Umbilical cord (tissue), 2 donors: Measurements from ENCODE around the gene SPATA31C1. TPM values are rescaled to one million over a fixed set of nuclear protein-coding genes. Genes with fewer than 3 reads are reported as not detected.
"Not testable (repeated sequence)": the region's sequence is repeated elsewhere in the genome, so short reads cannot be mapped to it uniquely, and the experiment has no call there.

Experiments
- DNase-seq: peaks from one replicate; pipeline ENCODE4 v3.0.0-alpha.2; 2015; ENCODE audit warnings: low spot score
- total RNA-seq: library from RNA; depleted of rRNA; stranded (reverse); fragments of >200 nt; gene quantifications from one replicate; pipeline ENCODE4 v1.2.3, GENCODE V29; 2014; ENCODE audit warnings: low replicate concordance; ENCODE audit not compliant: insufficient read depth

The SPATA31C1 gene
- total RNA-seq, 1 donor from 2014 or later = 1.2 TPM

GRCh38 chr9:87886933-87887505, 30.7 kb upstream of the SPATA31C1 start:
- DNase-seq = no peak

GRCh38 chr9:87887661-87888480, 29.9 kb upstream of the SPATA31C1 start:
- DNase-seq = no peak

GRCh38 chr9:87888501-87888900, 29.3 kb upstream of the SPATA31C1 start:
- DNase-seq = no peak

DNA sequence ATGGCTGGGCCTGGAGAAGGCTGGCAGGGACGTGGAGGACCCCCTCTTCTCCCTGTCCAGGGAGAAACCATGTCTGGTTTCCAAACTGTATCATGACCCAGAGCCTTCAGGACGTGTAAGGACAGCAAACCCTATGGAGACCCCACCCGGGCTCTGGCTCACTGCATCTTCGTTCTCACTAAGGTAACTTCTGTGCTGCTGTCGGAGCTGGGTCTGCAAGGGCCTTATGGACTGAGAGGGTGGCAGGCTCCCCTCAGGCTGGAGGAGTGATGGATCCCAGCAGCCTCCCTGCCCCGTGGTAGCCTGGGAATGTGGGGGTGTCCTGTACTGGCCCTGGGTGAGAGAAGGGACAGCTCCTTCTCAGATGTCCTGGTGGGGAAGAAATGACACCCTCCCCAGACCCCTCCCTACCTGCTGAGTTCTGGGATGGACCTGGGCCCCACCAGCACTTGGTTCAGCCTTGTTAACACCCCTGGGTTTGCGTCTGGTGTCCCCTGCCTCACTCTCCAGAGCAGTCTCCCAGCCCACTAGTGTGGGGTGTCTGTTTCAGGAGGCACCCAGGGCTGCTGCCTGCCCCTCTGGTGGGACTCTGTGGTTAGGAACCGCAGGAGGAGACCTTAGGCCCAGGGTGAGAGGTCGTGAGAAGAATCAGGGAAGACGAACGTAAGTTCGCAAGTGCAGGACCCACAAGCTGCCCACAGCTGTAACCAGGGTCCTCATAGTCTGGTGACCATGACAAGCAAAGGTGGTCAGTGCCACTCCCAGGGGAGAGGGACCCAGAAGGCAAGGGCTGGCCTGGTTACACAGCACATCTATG, 28.5 kb upstream of the SPATA31C1 start:
- DNase-seq = no peak

- no peak for DNase-seq
Measured at GRCh38 chr9:87889882-87890252, 27.9 kb upstream of the SPATA31C1 start.

DNA sequence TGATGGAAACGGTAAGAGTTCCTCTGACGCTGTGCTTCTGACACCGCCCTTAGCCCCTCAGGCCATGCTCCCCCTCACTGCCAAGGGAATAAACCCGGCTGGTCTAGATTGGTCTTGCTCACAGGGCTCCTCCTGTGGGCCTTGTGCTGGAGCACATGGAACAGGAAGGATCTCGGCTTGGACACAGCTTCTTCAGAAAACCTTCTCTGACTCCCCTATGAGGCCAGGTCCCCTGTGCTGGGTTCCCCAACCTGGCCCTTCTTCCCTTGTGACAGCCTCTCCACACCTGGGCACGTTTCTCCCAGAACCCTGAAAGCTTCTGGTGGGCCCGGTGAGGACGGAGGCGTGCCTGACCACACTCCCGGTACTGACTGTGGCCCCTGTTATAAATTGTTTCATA, 26.9 kb upstream of the SPATA31C1 start:
- no peak for DNase-seq

DNA sequence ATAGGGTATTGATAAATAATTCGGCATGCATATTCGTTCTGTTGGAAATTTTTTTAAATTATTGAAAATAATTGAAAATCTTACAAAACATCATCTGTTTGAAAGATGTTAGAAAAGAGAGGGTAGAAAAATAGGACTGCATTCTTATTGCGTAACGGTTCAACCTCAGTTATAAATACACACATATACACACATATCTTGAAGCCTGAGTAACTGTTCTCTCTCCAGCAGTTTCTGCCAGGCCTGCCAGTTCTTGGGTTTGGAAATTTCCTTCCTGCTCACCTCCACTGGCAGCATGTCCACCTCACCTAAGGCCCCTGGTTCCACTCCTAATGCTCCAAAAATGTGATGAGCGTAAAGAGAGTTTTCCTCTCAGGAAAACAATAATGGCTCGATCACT, 26.0 kb upstream of the SPATA31C1 start:
- no peak for DNase-seq

DNA sequence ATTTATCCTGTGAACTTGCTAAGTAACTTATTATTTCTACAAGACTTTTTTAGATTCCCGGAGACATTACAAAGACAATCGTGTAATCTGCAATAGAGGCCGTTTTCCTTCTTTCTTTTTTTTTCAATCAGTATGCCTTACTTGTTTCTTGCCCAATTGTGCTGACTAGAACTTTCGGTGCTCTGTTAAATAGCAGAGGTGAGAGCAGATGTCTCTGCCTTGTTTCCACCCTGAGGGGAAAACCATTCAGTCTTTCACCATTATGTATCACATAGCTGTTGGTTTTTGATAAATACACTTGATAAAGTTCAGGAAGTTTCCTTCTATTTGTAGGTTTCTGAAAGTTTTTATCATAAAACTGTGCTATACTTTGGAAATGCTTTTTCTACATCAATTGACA, 24.8 kb upstream of the SPATA31C1 start:
- DNase-seq = no peak

DNA sequence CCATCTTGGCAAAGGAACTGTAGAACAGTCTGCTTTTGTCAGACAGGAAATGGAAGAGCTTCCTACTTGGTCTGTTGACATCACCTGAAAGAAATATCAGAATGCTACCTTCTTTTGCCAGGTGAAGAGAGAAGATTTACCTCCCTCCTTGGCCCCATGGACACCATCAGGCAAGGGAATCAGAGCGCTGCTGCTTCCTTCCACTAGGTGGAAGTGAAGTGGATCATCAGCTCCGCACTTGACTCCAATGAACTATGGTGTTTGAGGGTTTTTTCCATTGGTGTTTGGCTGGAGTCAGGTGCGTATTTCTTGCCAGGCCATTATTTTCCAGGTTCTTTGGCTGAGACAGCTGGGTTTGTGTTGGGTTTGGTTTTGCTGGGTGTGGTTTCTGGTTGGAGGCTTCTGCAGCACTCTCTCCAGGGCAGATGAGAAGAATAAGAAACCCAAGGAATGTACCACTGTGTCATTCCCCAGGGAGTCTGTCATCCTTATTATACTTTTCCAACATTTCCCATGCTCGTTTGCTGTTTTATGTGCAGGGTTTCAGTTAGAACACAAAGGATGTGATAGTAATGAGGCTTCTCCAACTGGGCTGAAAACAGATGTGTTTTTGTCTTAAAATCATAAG, 22.6 kb upstream of the SPATA31C1 start:
- DNase-seq = no peak

GRCh38 chr9:87896891-87897290, 20.9 kb upstream of the SPATA31C1 start:
- DNase-seq = no peak

GRCh38 chr9:87898151-87898550, 19.6 kb upstream of the SPATA31C1 start:
- no peak for DNase-seq

DNA sequence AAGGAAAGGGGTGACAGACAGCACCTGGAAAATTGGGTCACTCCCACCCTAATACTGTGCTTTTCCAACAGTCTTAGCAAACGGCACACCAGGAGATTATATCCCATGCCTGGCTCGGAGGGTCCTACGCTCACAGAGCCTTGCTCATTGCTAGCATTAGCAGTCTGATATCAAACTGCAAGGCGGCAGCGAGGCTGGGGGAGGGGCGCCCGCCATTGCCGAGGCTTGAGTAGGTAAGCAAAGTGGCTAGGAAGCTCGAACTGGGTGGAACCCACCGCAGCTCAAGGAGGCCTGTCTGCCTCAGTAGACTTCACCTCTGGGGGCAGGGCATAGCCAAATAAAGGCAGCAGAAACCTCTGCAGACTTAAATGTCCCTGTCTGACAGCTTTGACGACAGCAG, 15.4 kb upstream of the SPATA31C1 start:
- DNase-seq = not testable (repeated sequence)

- no peak for DNase-seq
Measured at GRCh38 chr9:87909310-87910041, 8.3 kb upstream of the SPATA31C1 start.

GRCh38 chr9:87910821-87911220, 6.9 kb upstream of the SPATA31C1 start:
- DNase-seq = no peak

DNA sequence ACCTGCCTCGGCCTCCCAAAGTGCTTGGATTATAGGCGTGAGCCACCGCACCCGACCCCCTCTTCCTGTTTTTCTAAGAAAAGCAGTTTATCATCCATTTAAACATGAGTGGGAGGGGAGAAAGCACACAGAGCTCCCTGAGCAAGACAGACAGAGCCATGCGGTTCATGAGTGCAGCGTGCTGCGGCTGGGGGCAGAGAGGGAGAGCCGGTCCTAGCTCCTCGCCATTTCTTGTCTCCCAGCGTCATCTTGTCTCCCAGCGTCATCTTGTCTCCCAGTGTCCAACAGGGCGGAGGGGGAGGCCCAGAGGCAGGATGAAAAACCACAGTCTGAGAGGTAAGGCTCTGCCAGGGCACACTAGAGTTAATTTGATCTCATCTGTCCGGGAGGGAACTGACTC, 1.3 kb downstream of the SPATA31C1 start:
- DNase-seq = not testable (repeated sequence)

DNA sequence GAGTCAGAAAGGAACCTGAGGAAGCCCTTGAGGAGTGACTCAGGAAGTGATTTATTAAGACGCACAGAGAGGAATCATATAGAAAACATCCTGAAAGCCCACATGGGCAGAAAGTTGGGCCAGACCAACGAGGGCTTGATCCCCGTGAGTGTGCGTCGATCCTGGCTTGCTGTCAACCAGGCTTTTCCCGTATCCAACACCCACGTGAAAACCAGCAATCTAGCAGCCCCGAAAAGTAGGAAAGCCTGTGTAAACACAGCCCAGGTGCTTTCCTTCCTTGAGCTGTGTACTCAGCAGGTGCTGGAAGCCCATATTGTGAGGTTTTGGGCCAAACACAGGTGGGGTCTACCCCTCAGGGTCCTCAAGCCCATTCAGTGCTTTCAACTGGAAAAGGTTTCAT, 3.8 kb downstream of the SPATA31C1 start:
- not testable (repeated sequence) for DNase-seq

DNA sequence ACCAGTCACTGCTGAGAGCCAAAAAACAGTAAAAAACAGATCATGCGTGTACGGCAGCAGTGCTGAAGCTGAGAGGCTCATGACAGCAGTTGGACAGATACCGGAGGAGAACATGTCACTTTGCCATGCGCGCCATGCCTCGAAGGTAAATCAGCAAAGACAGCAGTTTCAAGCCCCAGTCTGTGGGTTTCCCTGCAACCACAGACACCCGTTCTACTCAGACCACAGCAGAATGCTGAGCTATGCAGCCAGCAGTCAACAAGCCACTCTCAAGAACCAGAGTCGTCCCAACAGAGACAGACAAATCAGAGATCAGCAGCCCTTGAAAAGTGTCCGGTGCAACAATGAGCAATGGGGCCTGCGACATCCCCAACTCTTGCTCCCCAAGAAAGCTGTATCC, 5.2 kb downstream of the SPATA31C1 start:
- not testable (repeated sequence) for DNase-seq

DNA sequence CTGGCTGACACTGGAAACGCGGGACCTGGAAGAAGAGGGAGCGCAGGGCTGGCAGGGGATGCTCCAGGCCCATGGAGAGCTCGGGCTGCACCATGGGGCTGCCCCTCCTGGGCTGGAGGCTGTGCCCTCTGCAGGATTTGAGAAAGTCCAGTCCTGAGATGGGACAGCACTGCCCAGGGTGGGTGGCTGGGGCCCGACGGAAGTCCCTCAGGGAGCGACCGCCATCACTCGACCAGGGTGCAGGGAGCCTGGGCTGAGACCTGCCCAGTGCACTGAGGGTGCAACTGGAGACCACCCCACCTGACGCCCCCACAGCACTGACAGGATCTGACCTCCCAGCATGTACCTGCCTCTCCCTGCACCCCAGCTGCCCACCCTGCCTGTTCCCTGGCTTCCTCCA, 7.1 kb downstream of the SPATA31C1 start:
- DNase-seq = not testable (repeated sequence)

GRCh38 chr9:87929152-87929551, 11.4 kb downstream of the SPATA31C1 start:
- not testable (repeated sequence) for DNase-seq

DNA sequence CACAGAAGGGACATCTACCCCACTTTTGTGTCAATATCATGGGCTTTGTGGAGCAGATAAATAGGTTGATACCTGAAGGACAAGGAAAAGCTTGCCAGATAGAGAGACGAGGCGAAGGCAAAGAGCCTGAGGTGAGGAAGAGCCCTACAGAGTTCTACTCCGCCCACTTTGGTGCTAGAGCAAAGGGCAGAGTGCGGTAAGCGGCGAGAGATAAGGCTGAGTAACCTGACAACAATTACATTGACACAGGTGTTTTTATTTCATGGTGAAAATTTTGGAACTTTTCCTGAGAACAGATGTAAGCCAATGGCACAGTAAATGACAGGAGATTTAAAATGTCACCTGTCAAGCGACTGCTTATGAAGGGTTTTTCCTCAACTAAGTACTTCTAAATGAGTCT, 16.7 kb downstream of the SPATA31C1 start:
- DNase-seq = not testable (repeated sequence)

DNA sequence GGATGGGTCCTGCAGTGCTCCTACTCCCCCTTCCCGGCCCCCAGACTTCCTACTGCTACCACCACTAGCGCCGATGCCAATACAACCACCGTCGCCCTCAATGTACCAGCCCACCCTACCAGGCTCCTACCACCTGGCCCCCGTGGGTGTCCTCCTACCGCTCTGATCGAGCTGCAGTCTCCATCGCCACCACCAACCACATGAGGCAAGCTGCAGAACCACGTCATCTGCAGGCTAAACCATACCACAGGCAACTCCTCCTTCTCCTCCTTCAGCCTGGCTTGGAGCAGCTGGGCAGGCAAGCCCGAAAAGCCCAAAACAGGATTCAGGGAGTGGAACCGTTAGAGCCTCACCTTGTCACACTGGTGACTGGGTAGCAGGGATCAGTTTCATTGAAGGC, 19.6 kb downstream of the SPATA31C1 start:
- not testable (repeated sequence) for DNase-seq
